HG02763 (cell line): ENCODE results near the gene LSM14B.
"Not testable (repeated sequence)": the region's sequence is repeated elsewhere in the genome, so short reads cannot be mapped to it uniquely, and the experiment has no call there.

Experiments used
- ATAC-seq: cut with Tn5 transposase; IDR thresholded peaks from one replicate; pipeline ENCODE4 v1.9.1; 2021; ENCODE audit warnings: mild to moderate bottlenecking, moderate library complexity; ENCODE audit not compliant: unreplicated experiment

The LSM14B gene

DNA sequence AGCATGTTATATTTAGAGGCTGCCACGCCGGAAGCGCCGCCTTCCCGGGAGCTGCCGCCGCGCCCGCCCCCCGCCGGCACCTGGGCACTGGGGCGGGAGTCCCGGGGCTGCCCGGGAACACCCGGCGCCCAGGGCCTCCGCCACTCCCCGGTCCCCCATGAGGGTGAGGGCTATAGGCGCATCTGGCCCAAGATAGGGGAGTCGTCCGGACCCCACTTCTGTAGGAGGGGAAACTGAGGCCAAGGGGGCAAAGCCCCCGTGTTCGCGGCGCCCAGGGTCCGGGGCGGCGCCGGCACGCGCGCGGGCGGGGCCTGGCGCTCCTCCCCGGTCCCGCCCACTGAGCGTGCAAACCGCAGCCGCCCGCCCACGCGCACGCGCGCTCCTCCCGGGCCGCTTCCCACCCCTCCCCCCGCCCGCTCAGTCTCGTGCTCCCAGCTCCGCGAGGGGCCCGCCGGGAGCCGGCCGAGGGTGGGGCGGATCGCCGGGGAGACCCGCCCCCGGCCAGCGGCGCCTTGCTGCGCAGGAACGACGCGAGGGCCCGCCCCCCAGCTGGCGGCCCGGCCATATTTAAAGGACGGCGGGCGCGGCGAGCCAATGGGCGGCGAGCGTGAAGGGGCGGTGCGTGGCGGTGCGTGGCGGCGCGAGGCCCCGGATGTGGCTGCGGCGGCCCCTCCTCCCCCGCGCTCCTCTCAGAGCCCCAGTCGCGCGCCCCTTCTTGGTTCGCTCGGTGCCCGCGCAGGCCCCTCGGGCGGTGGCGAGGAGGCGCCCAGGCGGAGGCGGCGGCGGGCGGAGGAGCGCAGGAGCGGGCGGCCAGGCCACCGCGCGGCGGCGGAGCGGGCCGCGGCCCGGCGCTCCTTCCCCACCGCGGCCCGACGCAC is at the start of gene LSM14B:
Gene LSM14B, plus strand, starts transcription at position 700 of the 878 bp plus-strand sequence. CDS start 192 bp downstream, outside the sequence.
- peak; percentile 81 for ATAC-seq

DNA sequence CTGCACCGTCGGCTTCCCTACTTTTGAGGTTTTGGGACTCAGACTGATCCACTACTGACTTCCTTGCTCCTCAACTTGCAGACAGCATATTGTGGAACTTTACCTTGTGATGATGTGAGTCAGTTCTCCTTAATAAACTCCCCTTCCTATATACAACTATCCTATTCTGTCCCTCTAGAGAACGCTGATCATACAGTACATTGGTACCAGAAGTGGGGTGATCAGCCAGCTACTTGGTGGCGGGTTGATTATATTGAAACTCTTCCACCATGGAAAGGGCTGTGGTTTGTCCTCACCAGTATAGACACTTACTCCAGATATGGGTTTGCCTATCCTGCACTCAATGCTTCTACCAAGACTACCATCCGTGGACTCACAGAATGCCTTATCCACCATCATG is 49.0 kb upstream of the LSM14B start:
- ATAC-seq: no peak

DNA sequence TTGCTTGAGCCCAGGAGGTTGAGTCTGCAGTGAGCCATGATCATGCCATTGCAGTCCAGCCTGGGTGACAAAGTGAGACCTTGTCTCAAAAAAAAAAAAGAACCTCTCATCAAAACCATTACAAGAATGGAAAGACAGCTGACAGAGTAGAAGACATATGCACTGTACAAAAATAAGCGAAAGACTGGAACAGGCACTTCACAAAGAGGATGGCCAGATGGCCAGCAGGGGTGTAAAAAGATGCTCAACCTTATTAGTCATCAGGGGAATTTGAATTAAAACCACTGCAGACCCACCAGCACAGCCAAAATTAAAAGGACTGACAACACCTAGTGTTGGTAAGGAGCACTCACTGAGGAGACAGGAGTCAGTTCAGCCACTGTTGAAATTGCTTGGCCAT is 43.1 kb upstream of the LSM14B start:
- no peak for ATAC-seq

DNA sequence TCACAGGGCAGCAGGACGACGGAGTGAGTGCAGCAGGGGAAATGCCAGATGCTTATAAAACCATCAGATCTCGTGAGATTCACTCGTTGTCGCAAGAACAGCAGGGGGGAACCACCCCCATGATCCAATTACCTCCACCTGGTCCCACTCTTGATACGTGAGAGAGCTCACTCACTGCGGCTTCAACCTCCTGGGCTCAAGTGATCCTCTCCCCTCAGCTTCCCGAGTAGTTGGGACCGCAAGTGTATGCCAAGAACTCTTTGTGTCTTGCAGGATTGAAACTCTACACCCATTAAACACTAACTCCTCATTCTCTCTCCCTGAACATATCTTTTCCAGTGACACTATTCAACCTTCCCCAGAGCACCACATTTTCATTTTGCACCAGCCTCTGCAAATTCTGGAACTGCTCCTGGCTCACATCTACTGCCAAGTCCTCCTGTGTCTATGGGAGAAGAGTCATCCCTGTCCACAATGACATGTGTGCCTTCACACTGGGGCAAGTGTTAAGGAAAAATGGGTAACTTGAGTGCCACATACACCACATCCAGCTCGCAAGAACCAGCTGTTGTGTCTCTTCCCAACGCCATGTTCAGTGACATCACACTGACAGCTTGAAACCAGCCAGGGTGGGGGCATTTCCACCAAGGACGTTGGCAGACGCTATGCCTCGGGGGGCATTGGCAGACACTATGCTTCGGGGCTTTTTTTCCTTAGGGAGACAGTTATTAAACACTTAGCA is 41.9 kb upstream of the LSM14B start:
- no peak for ATAC-seq

DNA sequence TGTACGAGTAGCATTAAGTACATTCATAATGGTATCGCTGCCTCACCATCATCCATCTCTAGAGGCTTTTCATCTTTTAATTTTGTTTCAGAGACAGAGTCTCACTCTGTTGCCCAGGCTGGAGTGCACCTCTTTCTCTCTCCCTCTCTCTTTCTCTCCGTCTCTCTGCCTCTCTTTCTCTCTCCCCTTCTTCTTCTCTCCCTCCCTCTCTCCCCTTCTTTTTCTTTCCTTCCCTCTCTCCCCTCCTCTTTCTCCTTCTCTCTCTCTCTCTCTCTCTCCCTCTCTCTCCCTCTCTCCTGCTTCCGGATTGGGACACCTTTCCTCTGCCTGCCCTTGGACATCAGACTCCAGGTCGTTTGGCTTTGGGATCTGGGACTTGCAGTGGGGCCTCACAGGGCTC is 39.0 kb upstream of the LSM14B start:
- no peak for ATAC-seq

DNA sequence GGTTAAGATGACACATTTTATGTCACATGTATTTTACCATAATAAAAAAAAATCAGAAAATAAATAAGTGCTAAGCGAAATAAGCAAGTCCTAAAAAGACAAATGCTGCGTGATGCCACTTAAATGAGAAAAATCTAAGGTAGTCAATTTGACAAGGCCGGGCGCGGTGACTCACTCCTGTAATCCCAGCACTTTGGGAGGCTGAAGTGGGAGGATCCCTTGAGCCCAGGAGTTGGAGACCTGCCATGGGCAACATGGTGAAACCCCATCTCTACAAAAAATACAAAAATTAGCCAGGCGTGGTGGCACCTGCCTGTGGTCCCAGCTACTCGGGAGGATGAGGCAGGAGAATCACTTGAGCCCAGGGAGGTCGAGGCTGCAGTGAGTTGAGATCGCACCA is 38.1 kb upstream of the LSM14B start:
- not testable (repeated sequence) for ATAC-seq

DNA sequence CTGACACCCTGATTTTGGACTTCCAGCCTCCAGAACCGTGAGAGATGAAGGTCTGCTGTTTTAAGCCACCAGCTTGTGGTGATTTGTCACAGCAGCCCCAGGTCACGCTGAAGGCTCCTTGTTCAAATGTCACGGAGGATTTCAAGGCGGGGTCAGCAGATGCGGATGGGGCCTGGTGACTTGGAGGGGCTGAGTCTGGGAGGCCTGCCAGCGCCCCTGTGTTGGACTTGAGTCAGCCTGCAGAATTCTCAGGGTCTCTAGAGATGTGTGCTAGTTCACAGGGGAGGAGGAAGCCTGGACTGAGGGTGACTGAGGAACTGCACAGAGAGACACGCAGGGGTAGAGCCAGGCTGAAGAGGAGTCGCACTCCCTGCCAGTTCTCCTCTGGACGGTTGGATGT is 37.1 kb upstream of the LSM14B start:
- no peak for ATAC-seq

DNA sequence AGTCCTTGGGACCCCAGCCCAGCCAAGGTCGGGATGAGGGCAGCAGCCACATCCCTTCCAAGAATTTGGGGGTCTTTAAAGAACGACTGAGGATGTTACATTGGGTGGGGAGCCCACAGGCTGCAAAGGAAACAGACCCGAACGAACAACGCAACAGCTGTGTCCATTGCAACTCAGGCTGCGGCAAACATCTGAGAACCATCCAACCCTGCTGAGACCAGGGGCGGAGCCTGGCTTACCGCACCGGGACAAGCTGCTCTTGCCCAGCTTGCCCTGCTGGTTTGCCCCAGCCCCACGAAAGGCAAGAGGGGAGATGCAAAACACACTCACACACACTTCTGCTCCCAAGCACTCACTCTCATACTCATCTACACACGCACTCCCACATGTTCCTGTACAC is 35.0 kb upstream of the LSM14B start:
- ATAC-seq: no peak

DNA sequence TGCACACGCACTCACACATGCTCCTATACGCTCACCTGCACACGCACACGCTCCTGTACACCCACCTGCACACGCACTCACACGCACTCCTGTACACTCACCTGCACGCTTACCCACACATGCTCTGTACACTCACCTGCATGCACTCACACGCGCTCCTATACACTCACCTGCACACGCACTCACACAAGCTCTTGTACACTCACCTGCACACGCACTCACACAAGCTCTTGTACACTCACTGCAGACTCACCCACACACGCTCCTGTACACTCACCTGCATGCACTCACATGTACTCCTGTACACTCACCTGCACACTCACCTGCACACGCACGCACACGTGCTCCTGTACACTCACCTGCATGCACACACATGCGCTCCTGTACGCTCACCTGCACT is 34.6 kb upstream of the LSM14B start:
- ATAC-seq: no peak

DNA sequence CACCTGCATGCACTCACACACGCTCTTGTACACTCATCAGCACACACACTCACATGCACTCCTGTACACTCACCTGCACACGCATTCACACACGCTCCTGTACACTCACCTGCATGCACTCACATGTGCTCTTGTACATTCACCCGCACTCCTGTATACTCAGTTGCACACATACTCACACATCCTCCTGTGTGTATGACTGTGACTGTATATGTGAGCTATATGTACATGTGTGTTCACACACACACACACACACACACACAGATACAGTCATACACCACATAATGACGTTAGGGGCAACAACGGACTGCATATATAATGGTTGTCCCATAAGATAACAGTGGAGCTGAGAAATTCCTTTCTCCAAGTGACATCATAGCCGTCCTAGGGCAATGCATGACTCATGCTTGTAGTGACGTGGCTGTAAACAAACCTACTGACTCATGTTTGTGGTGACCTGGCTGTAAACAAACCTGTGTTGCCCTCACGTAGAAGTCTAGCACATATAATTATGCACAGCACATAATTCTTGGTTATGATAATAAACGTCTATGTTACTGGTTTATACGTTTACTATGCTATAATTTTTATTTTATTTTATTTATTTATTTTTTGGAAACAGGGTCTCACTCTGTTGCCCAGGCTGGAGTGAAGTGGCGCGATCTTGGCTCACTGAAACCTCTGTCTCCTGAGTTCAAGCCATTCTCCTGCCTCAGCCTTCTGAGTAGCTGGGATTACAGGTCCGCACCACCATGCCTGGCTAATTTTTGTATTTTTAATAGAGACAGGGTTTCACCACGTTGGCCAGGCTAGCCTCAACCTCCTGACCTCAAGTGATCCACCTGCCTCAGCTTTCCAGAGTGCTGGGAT is 33.8 kb upstream of the LSM14B start:
- ATAC-seq: no peak

DNA sequence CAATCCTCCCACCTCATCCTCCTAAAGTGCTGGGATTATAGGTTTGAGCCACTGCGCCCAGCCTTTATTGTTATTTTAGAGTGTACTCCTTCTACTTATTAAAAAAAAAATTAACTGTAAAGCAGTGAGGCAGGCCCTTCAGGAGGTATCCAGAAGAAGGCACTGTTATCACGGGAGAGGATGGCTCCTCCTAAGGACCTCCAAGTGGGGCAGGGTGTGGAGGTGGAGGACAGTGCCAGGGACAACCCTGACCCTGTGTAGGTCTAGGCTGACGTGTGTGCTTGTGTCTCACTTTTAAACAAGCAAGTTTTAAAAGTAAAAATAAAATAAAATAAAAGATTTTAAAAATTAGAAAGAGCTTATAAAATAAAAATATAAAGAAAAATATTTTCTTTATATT is 32.9 kb upstream of the LSM14B start:
- ATAC-seq: no peak

DNA sequence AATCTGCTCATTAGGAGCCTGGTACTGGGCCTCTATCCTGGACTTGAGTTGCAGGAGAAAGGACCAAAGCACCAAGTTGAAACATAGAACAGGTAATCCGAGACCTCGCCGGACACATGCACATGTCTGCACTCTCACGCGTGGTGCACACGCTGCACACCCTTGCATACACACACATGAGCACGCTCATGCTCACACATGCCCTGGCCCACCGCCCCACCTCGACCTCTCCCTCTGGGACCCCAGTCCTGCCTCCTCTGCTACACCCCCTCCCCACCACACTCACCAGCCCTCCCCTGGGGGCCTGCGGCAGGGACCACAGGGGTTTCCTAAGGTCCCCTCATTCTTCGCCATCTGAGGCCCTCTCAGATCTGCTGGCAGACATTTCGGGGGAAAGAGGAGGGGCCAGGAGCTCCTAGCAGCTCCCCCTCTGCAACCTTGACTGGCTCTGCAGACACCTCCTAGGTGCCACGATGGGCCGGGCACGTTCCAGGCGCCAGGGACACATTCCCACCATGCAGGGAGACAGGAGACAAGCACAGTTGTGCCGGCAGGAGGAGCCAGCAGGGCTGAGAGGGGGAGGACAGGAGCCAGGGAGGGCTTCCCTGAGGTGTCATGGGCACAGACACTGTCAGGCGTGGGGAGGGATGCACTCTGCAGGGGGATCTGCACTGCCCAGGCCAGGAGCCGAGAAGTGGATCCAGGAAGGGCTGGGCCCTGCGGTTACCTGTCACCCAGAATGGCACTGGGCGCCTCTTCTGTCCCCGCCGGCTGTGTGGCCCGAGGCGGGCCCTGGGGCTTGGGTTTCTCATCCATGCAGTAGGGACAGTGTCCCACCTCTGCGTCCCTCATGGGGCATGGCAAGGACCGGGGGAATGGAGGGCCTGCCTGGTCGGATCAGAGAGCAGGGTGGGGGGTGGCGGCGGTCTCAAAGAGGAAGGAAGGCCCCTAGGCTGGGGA is 25.6 kb upstream of the LSM14B start:
- no peak for ATAC-seq

DNA sequence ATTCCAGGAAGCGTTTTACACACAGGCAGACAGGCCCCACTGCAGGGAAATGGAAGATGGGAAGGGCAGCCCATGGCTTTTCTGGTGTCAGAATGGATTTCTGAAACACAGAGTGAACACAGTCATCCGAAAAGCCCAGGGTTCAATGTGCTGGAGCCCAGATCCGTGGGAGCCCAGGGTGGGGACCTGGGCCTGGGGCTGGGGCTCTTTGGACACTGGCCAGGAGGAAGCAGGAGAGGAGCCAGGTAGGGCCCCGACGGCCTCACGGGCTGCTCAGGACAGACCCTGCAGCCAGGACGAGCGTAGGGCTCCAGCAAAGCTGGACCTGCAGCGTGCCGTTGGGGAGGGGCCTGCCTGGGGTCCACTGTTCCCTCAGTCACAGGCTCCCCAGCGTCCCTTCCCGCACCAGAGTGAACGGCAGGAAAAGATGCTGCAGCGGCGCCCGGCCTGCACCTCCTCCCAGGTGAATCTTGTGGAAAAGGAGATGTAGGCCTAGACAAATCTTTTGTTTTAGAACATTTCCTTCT is 24.3 kb upstream of the LSM14B start:
- ATAC-seq: no peak

DNA sequence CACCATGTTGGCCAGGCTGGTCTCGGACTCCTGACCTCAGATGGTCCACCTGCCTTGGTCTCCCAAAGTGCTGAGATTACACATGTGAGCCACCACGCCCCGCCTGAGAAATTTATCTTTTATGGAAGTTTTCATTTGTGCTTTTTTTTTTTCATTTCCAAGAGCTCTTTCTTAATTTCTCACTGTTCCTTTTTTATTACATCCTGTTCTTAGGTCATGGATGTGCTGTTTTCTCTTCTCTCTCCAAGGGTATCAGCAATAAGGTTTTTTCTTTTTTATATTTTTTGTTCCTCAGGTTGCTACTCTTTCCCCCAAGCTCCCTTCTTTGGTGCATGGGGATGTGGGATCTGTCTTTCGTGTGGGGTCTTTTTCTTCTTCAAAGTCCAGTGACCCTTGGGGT is 21.2 kb upstream of the LSM14B start:
- ATAC-seq: no peak

DNA sequence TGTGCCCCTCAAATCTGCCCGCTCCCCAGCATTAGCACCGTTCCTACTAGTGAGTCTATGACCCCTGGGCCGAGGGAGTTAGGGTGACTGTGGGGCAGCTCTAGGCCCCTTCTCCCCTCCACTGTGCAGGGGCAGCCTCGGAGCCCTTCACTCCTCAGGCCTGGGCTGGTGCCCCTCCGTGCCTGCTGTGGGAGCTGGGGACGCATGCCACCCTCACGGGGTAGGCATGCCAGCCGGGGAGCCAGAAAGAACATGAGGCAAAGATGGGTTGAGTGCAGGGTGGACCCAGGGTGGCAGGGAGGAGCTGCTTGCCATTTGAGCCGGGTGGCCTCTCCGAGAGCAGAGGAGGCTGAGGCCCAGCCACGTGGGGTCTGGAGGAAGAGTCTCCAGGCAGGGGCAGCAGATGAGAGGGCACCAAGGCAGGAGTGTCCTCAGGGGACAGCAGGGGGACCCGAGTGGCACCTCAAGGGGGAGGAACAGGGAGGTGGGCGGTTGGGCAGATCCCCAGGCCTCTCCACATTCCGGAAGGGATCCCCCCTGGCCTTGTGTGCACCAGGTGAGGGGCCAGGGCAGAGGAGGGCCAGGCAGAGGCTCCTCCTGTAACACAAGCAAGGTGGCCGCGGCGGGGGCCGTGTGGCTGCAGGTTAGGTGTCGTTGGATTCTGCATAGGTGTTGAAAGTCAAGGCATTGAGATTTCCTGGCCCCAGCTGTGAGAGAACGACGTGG is 18.6 kb upstream of the LSM14B start:
- no peak for ATAC-seq

DNA sequence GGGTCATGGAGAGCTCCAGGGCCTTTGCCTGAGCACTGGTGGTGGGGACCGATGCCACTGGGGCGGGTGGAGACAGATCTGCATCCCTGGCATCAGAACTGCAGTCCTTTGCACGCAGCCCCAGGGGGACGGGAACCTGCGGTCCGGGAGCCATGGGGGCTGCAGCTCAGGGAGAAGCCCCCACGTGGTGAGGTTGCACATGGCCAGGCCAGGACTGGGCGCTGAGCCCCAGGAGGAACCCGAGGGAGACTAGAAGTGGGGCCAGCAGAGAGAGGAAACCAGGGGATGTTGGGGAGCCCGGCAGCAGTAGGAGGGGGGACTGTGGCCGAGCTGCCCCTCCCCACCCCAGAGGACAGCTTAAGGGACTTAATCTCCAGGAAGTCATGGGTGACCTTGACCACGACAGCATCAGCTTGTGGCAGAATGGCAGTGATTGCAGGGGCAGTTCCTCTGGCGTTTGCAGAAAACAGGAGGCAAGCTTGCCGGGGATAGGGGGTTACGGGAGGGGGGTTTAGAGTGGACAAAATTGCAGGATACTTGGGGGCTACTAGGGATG is 18.0 kb upstream of the LSM14B start:
- ATAC-seq: no peak

DNA sequence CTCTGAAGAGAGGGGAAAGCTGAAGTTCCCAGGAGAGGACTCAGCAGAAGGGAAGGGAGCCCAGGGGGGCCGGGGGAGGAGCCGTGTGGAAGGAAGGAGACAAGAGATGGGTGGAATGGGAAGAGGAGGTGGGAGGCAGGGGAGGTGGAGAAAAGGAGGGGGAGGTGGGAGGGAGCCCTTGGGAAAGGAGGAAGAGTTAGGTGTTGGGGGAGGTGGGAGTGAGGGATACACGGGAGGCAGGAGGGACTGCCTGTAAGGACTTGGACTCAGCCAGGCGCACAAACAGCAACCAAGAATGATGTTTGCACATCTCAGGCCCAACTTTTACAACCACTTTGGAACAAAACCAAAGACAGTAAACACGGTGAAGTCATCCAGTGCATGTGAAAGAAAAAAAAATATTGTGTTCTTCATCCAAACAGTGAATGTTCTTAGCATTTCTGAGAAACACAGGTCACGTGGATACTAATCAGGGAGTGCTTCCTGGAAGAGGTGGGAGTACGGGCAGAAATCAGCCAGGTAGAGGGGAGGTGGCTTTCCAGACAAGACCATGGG is 17.4 kb upstream of the LSM14B start:
- no peak for ATAC-seq

DNA sequence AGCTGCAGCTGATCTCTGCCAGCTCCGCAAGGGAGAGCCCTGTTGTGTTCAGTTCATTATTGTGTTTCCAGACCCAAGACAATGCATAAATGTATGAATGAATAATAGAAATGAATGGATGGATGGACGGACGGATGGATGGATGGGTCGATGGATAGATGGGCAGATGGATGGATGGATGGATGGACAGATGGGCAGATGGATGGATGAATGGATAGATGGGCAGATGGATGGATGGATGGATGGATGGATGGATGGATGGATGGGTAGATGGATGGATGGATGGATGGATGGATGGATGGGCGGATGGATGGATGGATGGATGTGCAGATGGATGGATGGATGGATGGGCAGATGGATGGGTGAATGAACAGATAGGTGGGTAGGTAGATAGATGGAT is 16.7 kb upstream of the LSM14B start:
- ATAC-seq: no peak

DNA sequence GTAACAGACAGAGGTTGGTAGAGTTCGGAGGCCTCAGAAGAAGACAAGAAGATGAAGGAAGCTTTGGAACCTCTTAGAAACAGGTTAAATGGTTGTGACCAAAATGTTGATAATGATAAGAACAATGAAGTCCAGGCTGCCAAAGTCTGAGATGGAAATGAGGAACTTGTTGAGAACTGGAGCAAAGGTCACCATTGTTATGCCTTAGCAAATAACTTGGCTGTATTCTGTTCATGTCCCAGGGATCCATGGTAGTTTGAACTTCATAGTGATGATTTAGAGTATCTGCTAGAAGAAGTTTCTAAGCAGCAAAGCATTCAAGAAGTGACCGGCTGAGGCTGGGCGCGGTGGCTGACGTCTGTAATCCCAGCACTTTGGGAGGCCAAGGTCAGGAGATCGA is 11.1 kb upstream of the LSM14B start:
- ATAC-seq: no peak
